Measurements from ENCODE around the gene EPHA8. TPM values are rescaled to one million over a fixed set of nuclear protein-coding genes. Genes with fewer than 3 reads are reported as not detected.

EPHA8 gene
- total and polyA plus RNA-seq, 4 donors = not detected

DNA sequence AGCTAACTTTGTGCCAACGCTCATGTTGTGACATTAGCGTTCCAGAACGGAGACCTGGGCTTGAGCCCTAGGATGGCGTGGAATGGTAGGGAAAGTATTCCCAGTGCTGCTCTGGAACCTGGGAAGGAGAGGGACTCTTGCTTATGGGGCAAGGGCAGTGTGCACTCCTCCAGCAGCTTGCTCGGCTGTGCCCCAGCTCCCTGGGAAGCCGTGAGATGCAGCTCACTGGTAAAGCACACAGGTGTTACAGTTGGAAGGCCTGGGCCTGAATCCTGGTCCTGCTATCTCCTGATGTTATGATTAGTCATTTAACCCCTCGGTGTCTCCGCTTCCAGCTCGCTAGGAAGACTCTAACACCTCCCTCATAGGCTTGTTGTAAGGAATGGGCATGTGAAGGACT is 42.4 kb upstream of the EPHA8 start (continued):
- TF ChIP-seq, protein P1, sequence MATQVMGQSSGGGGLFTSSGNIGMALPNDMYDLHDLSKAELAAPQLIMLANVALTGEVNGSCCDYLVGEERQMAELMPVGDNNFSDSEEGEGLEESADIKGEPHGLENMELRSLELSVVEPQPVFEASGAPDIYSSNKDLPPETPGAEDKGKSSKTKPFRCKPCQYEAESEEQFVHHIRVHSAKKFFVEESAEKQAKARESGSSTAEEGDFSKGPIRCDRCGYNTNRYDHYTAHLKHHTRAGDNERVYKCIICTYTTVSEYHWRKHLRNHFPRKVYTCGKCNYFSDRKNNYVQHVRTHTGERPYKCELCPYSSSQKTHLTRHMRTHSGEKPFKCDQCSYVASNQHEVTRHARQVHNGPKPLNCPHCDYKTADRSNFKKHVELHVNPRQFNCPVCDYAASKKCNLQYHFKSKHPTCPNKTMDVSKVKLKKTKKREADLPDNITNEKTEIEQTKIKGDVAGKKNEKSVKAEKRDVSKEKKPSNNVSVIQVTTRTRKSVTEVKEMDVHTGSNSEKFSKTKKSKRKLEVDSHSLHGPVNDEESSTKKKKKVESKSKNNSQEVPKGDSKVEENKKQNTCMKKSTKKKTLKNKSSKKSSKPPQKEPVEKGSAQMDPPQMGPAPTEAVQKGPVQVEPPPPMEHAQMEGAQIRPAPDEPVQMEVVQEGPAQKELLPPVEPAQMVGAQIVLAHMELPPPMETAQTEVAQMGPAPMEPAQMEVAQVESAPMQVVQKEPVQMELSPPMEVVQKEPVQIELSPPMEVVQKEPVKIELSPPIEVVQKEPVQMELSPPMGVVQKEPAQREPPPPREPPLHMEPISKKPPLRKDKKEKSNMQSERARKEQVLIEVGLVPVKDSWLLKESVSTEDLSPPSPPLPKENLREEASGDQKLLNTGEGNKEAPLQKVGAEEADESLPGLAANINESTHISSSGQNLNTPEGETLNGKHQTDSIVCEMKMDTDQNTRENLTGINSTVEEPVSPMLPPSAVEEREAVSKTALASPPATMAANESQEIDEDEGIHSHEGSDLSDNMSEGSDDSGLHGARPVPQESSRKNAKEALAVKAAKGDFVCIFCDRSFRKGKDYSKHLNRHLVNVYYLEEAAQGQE (IDR thresholded peaks at IDR 0.05) = no peak
- TF ChIP-seq RAD21 (IDR thresholded peaks at IDR 0.05) (no peak), HNF4A (conservative IDR thresholded peaks at IDR 0.05) (no peak), EGR1 (IDR thresholded peaks at IDR 0.05; ENCODE audit: low read depth in 2 of 2) (no peak)

DNA sequence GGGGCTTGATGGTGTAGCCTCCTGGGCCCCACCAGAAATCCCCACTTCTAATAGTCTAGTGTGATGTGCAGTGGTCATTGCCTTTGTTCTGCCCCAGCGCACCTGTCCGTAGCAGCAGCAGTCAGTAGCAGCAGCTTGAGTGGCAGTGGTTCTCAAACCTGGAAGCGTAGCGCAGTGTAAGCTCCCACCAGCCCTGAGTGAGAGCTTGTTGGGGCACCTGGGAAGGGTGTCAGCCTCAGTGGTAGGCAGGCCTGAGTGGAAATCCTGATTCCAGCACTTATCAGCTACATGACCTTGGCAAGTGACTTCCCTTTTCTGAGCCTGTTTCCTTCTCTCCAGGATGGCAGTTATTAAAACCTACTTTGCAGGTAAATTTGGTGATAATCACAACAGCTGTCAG is 41.6 kb upstream of the EPHA8 start:
- TF ChIP-seq, protein P2, sequence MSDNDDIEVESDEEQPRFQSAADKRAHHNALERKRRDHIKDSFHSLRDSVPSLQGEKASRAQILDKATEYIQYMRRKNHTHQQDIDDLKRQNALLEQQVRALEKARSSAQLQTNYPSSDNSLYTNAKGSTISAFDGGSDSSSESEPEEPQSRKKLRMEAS (IDR thresholded peaks at IDR 0.05) = no peak
- TF ChIP-seq, protein P3, sequence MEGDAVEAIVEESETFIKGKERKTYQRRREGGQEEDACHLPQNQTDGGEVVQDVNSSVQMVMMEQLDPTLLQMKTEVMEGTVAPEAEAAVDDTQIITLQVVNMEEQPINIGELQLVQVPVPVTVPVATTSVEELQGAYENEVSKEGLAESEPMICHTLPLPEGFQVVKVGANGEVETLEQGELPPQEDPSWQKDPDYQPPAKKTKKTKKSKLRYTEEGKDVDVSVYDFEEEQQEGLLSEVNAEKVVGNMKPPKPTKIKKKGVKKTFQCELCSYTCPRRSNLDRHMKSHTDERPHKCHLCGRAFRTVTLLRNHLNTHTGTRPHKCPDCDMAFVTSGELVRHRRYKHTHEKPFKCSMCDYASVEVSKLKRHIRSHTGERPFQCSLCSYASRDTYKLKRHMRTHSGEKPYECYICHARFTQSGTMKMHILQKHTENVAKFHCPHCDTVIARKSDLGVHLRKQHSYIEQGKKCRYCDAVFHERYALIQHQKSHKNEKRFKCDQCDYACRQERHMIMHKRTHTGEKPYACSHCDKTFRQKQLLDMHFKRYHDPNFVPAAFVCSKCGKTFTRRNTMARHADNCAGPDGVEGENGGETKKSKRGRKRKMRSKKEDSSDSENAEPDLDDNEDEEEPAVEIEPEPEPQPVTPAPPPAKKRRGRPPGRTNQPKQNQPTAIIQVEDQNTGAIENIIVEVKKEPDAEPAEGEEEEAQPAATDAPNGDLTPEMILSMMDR (IDR thresholded peaks at IDR 0.05; ENCODE audit: low read depth, low read length, missing input control) = no peak
- TF ChIP-seq EGR1 (IDR thresholded peaks at IDR 0.05; ENCODE audit: low read depth in 2 of 2) (no peak), GABPA (IDR thresholded peaks at IDR 0.05 in 1 of 2, conservative IDR thresholded peaks at IDR 0.05 in 1 of 2) (no peak), HNF4A (conservative IDR thresholded peaks at IDR 0.05) (no peak), FOXA1 (IDR thresholded peaks at IDR 0.05) (no peak), FOXA2 (IDR thresholded peaks at IDR 0.05) (no peak), RAD21 (IDR thresholded peaks at IDR 0.05) (no peak), JUND (IDR thresholded peaks at IDR 0.05) (no peak), YY1 (IDR thresholded peaks at IDR 0.05) (no peak), RXRA (IDR thresholded peaks at IDR 0.05) (no peak)
- TF ChIP-seq, protein P4, sequence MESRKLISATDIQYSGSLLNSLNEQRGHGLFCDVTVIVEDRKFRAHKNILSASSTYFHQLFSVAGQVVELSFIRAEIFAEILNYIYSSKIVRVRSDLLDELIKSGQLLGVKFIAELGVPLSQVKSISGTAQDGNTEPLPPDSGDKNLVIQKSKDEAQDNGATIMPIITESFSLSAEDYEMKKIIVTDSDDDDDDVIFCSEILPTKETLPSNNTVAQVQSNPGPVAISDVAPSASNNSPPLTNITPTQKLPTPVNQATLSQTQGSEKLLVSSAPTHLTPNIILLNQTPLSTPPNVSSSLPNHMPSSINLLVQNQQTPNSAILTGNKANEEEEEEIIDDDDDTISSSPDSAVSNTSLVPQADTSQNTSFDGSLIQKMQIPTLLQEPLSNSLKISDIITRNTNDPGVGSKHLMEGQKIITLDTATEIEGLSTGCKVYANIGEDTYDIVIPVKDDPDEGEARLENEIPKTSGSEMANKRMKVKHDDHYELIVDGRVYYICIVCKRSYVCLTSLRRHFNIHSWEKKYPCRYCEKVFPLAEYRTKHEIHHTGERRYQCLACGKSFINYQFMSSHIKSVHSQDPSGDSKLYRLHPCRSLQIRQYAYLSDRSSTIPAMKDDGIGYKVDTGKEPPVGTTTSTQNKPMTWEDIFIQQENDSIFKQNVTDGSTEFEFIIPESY (IDR thresholded peaks at IDR 0.05) = no peak
- TF ChIP-seq, protein P5, sequence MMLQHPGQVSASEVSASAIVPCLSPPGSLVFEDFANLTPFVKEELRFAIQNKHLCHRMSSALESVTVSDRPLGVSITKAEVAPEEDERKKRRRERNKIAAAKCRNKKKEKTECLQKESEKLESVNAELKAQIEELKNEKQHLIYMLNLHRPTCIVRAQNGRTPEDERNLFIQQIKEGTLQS (IDR thresholded peaks at IDR 0.05) = no peak
- WGBS = over 99% methylated on average over 4 of the region's 4 CpGs
- Histone ChIP-seq H3K27me3 (ENCODE audit: control insufficient read depth in 4 of 4, insufficient read depth in 4 of 4, low read length in 3 of 4) (no peaks in the 10 kb centered on the region), H3K4me1 (ENCODE audit: control insufficient read depth in 4 of 4, insufficient read depth in 4 of 4, low read length in 3 of 4) (no peaks in the 10 kb centered on the region), H3K9me3 (ENCODE audit: control insufficient read depth in 4 of 4, low read length in 3 of 4) (no peaks in the 10 kb centered on the region), H3K4me3 (ENCODE audit: low read depth in 1 of 3, low read length in 3 of 3) (no peak overlapping the region), H3K36me3 (ENCODE audit: control insufficient read depth in 4 of 4, insufficient read depth in 3 of 4, low read depth in 1 of 4, low read length in 3 of 4) (peaks cover 5 to 88% (median 66%) of the 10 kb centered on the region in 4 donors), H3K27ac (ENCODE audit: low read depth in 1 of 2, low read length in 2 of 2) (no peak overlapping the region), H3K9ac (ENCODE audit: low read depth in 1 of 2, low read length in 2 of 2) (no peak overlapping the region)
- no peak for DNase-seq (ENCODE audit: low spot score)

Measured in liver (tissue), 9 donors.